Measurements from ENCODE around the gene FAM3A.

Gene FAM3A

GRCh38 chrX:154481911-154482601, 34.0 kb downstream of the FAM3A start:
- no peak for DNase-seq (ENCODE audit: low read depth in 2 of 2)

GRCh38 chrX:154481195-154481594, 34.8 kb downstream of the FAM3A start:
- DNase-seq (ENCODE audit: low read depth in 2 of 2), result no peak

- peak; percentile 87 to 88 for DNase-seq (ENCODE audit: low read depth in 2 of 2)
Measured at GRCh38 chrX:154478728-154479622, 37.1 kb downstream of the FAM3A start, which contains the start of gene LAGE3. Gene LAGE3, minus strand, starts transcription at chrX:154479281. Its CDS starts 366 bp downstream, at chrX:154478915.

- no peak for DNase-seq (ENCODE audit: low read depth in 2 of 2)
Measured at GRCh38 chrX:154477891-154478477, 38.0 kb downstream of the FAM3A start.

- DNase-seq (ENCODE audit: low read depth in 2 of 2), result no peak
Measured at GRCh38 chrX:154476821-154477220, 39.2 kb downstream of the FAM3A start.

- DNase-seq (ENCODE audit: low read depth in 2 of 2), result no peak
Measured at GRCh38 chrX:154473683-154474082, 42.3 kb downstream of the FAM3A start.

- DNase-seq (ENCODE audit: low read depth in 2 of 2), result no peak
Measured at GRCh38 chrX:154472685-154473632, 43.1 kb downstream of the FAM3A start.

GRCh38 chrX:154471839-154472684, 44.0 kb downstream of the FAM3A start:
- DNase-seq (ENCODE audit: low read depth in 2 of 2), result no peak

- no peak for DNase-seq (ENCODE audit: low read depth in 2 of 2)
Measured at GRCh38 chrX:154470914-154471568, 45.0 kb downstream of the FAM3A start.

GRCh38 chrX:154470434-154470833, 45.6 kb downstream of the FAM3A start:
- no peak for DNase-seq (ENCODE audit: low read depth in 2 of 2)

- DNase-seq (ENCODE audit: low read depth in 2 of 2), result no peak
Measured at GRCh38 chrX:154469880-154470279, 46.2 kb downstream of the FAM3A start.

- no peak for DNase-seq (ENCODE audit: low read depth in 2 of 2)
Measured at GRCh38 chrX:154469114-154469513, 46.9 kb downstream of the FAM3A start.

- DNase-seq (ENCODE audit: low read depth in 2 of 2), result no peak
Measured at GRCh38 chrX:154468217-154468616, 47.8 kb downstream of the FAM3A start.

- DNase-seq (ENCODE audit: low read depth in 2 of 2), result no peak
Measured at GRCh38 chrX:154467556-154467955, 48.5 kb downstream of the FAM3A start.

GRCh38 chrX:154466907-154467306, 49.1 kb downstream of the FAM3A start:
- DNase-seq (ENCODE audit: low read depth in 2 of 2), result no peak

- DNase-seq (ENCODE audit: low read depth in 2 of 2), result no peak
Measured at GRCh38 chrX:154466036-154466435, 50.0 kb downstream of the FAM3A start.

- no peak for DNase-seq (ENCODE audit: low read depth in 2 of 2)
Measured at GRCh38 chrX:154465601-154466000, 50.4 kb downstream of the FAM3A start.

GRCh38 chrX:154464806-154465365, 51.1 kb downstream of the FAM3A start:
- DNase-seq (ENCODE audit: low read depth in 2 of 2), result no peak

GRCh38 chrX:154463611-154464220, 52.3 kb downstream of the FAM3A start:
- DNase-seq (ENCODE audit: low read depth in 2 of 2), result no peak
